GM21529 (cell line): ENCODE data around the gene EDC3.

Source experiments
- ATAC-seq: cut with Tn5 transposase; IDR thresholded peaks from one replicate; pipeline ENCODE4 v1.9.1; 2021; ENCODE audit not compliant: unreplicated experiment

The EDC3 gene

GRCh38 chr15:74585191-74585590 lies 110.6 kb downstream of the EDC3 start:
- ATAC-seq = no peak

GRCh38 chr15:74584779-74585178 lies 111.0 kb downstream of the EDC3 start:
- no peak for ATAC-seq

GRCh38 chr15:74584204-74584603 lies 111.6 kb downstream of the EDC3 start:
- no peak for ATAC-seq
